Activated CD8-positive, alpha-beta T cell treated with anti-CD3 and anti-CD28 coated beads, Interleukin-2, amount 10 ng/mL, durations not matched to agents 7 days and 5 days (primary cell): ENCODE data around the gene UBL3. TPM values are rescaled to one million over a fixed set of nuclear protein-coding genes. Genes with fewer than 3 reads are reported as not detected.

Source experiments
- ATAC-seq: fragments of 150-1000 bp; cut with Tn5 transposase; one replicate; pipeline ENCODE4 v1.10.0; 2021; ENCODE audit warnings: moderate library complexity
- CTCF ChIA-PET: fragments of 350-600 bp; sonication (Branson Sonifier 250); formaldehyde crosslinking; loops from one replicate; lab custom pipeline; 2021; ENCODE audit warnings: antibody characterized with exemption; lab: Charles Lee
- POLR2A ChIA-PET: fragments of 350-600 bp; sonication (Branson Sonifier 250); formaldehyde crosslinking; loops from one replicate; lab custom pipeline; 2021; ENCODE audit warnings: antibody characterized with exemption; lab: Charles Lee
- DNase-seq: peaks from one replicate; pipeline ENCODE4 v3.0.0-alpha.2; 2020
- H3K27ac Mint-ChIP-seq: one replicate; pipeline ENCODE4 v1.8.0; 2021; ENCODE audit warnings: mild to moderate bottlenecking, mixed read lengths
- H3K27me3 Mint-ChIP-seq: one replicate; pipeline ENCODE4 v1.8.0; 2021; ENCODE audit warnings: low read depth, mixed read lengths
- H3K36me3 Mint-ChIP-seq: one replicate; pipeline ENCODE4 v1.8.0; 2021; ENCODE audit warnings: low read depth, mixed read lengths
- H3K4me1 Mint-ChIP-seq: one replicate; pipeline ENCODE4 v1.8.0; 2021; ENCODE audit warnings: low read depth, mixed read lengths
- H3K4me3 Mint-ChIP-seq: one replicate; pipeline ENCODE4 v1.8.0; 2021; ENCODE audit warnings: mild to moderate bottlenecking, mixed read lengths
- H3K9me3 Mint-ChIP-seq: one replicate; pipeline ENCODE4 v1.8.0; 2022; ENCODE audit warnings: mixed read lengths; ENCODE audit not compliant: insufficient read depth
- total RNA-seq, 2 experiments: library from RNA; stranded (reverse); gene quantifications; one replicate each; pipeline ENCODE4 v1.2.3, GENCODE V29; 2021

The UBL3 gene, protein sequence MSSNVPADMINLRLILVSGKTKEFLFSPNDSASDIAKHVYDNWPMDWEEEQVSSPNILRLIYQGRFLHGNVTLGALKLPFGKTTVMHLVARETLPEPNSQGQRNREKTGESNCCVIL
- total RNA-seq, result 1 to 10 TPM; 7.3 to 8.4 TPM

DNA sequence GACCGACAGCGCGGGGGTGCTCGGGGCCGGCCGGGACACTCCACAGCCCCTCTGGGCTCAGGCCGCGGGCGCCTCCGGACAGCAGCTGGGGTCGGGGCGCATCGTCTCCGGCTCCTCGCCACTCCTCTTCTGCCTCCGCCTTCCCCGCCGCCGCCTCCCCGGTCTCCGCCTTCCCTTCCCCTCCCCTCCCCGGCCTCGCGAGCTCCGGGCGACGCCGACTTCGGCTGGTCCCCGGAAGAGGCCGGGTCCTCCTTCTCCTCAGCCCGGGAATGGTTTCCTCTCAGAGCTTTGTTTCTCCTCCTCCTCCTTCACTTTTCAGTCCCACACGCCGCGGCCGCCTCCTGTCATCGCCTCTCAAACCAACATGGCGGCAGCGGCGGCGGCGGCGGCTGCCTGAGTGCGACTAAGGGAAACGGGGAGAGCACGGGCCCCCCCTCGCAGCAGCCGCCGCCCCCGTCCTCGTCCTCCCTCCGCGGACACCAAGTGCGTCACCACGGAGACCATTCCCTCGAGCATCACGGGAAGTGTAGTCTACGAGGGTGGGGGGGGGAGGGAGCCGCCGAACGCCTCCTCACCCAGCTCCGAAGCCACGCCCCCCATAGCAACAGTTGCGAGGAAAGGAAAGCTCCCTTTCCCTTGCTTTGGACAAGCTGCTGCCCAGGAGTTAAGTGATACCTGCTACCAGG lies at the start of gene UBL3:
TSS of gene UBL3 (minus strand) at position 405 of the 686 bp plus-strand sequence. CDS start 1,079 bp downstream, outside the sequence.
- Mint-ChIP-seq H3K27ac (peak within 1 kb of the TSS; percentile 99), H3K4me3 (peak within 1 kb of the TSS; percentile 86), H3K4me1 (peaks cover 35% of the 10 kb centered on the region), H3K9me3 (no peaks in the 10 kb centered on the region), H3K27me3 (no peaks in the 10 kb centered on the region), H3K36me3 (peaks cover 4% of the 10 kb centered on the region)
- CTCF ChIA-PET, result interaction anchor here (0.9 to 11.8 kb wide), 7 partner anchors 72 to 342 kb away, joined by 3 to 232 read pairs (median 5); no protein-coding TSS in a partner anchor
- ATAC-seq (peak; percentile 89), DNase-seq (peak; percentile 96)
- POLR2A ChIA-PET, result interaction anchor here (0.6 to 2.2 kb wide), 7 partner anchors 9 to 264 kb away, joined by 3 to 20 read pairs (median 4); no protein-coding TSS in a partner anchor

DNA sequence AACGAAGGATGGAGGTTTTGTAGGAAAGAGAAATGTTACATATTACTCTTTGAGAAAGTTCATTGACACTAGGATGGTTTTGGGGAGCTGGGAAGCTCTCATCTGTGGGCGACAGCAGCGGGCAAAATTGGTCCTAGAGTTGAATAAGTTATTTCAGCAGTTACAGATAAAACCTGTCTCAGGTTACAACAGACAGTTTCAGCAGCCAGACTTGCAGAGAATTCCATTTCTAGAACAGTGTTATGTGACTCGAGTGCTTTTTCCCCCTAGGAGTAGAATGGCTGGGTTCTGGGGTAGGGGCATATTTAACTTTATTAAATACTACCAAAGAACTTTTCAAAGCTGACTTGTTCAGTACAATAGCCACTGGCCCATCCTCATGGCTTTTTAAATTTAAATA lies 46.7 kb upstream of the UBL3 start:
- H3K27me3 Mint-ChIP-seq, result peaks cover 19% of the 10 kb centered on the region
- CTCF ChIA-PET, result interaction anchor here (1.0 kb wide), 1 partner anchor 38 kb away, joined by 3 read pairs; no protein-coding TSS in a partner anchor
- peaks cover 2% of the 10 kb centered on the region for H3K36me3 Mint-ChIP-seq
- H3K9me3 Mint-ChIP-seq, result peaks cover 4% of the 10 kb centered on the region
- ATAC-seq, result no peak
- H3K27ac Mint-ChIP-seq, result no peak overlapping the region
- no peak overlapping the region for H3K4me3 Mint-ChIP-seq
- H3K4me1 Mint-ChIP-seq, result peaks cover 11% of the 10 kb centered on the region
- no peak for DNase-seq
- POLR2A ChIA-PET, result no interaction called here

DNA sequence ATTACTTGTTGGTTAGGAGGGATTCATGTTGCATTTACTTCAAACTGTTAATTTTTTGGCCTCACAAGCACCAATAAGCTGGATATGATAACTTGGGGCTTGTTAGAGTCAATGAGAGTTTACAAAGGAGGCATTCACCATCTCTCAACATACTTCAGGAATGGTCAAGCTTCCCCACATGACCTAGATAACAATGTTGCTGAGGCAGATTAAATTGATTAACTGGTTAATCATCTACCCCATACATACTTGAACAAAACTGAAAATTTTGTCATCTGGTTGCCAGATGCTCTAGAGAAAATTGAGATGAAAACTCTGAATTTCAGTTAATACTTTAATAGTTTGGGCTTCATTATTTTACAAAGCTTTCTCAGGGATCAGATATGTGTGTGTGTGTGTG lies 43.0 kb upstream of the UBL3 start:
- DNase-seq (no peak), ATAC-seq (no peak)
- ChIA-PET CTCF (interaction anchor here (2.9 kb wide), 1 partner anchor 30 kb away, joined by 11 read pairs; no protein-coding TSS in a partner anchor), POLR2A (no interaction called here)
- Mint-ChIP-seq H3K36me3 (no peaks in the 10 kb centered on the region), H3K27me3 (peaks cover 3% of the 10 kb centered on the region), H3K9me3 (no peaks in the 10 kb centered on the region), H3K4me3 (no peak overlapping the region), H3K4me1 (peaks cover 5% of the 10 kb centered on the region), H3K27ac (no peak overlapping the region)

DNA sequence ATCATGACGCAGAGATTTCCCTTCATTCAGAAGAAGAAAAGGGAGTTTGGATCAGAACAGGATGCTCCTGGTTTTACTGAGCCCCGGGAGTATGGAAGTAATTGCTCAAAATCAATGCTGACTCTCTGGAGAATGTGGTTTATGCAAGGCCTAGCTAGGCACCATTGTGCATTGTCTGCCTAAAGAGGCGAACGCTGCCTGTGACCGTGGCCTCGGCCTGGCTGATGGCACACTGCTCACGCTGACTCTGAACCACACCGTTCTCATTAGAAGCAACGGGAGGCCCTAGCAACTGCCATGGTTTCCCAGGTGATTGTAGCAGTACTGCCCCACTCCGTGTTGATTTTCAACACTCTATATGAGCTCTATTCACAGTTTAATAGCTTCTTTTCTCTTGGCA lies 41.7 kb upstream of the UBL3 start:
- CTCF ChIA-PET, result interaction anchor here (2.1 to 2.9 kb wide), 2 partner anchors 32 to 223 kb away, joined by 6 to 11 read pairs; no protein-coding TSS in a partner anchor
- ATAC-seq, result no peak
- Mint-ChIP-seq H3K36me3 (no peaks in the 10 kb centered on the region), H3K4me3 (no peak overlapping the region), H3K9me3 (no peaks in the 10 kb centered on the region), H3K27ac (no peak overlapping the region), H3K4me1 (peaks cover 11% of the 10 kb centered on the region), H3K27me3 (no peaks in the 10 kb centered on the region)
- POLR2A ChIA-PET, result no interaction called here
- no peak for DNase-seq

DNA sequence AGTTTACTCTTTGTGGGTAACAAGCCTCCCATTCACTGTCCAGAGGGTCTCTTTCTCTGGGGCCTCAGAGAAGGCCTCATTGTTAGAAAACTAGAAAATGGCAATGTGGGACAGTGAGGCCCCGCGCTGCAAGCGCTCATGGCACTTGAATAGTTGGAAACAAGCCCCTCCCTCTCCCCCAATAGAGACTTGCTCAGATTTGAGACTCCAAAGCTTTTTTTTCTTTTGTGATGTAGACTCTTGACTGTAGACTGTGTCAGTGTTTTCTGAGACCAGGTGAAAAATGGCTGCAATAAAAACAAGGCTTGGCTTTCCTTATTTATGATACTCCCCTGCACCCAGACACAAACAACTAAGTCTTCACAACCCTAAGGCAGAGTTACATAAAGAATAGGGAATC lies 38.7 kb upstream of the UBL3 start:
- CTCF ChIA-PET, result interaction anchor here (0.8 to 1.1 kb wide), 2 partner anchors 13 to 35 kb away, joined by 3 read pairs; no protein-coding TSS in a partner anchor
- H3K9me3 Mint-ChIP-seq, result no peaks in the 10 kb centered on the region
- H3K4me3 Mint-ChIP-seq, result no peak overlapping the region
- peaks cover 20% of the 10 kb centered on the region for H3K4me1 Mint-ChIP-seq
- H3K27me3 Mint-ChIP-seq, result no peaks in the 10 kb centered on the region
- POLR2A ChIA-PET, result no interaction called here
- H3K27ac Mint-ChIP-seq, result no peak overlapping the region
- ATAC-seq (no peak), DNase-seq (no peak)
- no peaks in the 10 kb centered on the region for H3K36me3 Mint-ChIP-seq

DNA sequence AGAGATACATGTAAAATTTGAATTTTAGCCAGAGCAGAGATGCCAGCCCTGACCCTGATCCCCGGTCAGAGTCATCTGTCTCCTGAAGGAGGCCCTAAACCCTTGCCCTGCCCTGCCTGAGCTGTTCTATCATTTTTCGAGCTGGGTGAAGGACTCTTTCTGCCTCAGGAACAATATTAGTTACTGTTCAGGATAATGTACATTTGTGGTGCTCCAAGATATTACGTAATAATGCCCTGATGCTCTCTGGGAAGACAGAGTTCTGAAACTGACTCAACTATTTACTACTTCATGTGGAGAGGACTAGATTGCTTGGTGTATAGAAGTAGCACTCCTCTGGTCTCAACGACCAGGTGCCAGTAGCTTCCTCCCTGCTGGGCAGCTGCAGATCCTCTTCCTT lies 37.9 kb upstream of the UBL3 start:
- POLR2A ChIA-PET, result no interaction called here
- Mint-ChIP-seq H3K9me3 (no peaks in the 10 kb centered on the region), H3K27ac (no peak overlapping the region), H3K36me3 (no peaks in the 10 kb centered on the region), H3K27me3 (no peaks in the 10 kb centered on the region), H3K4me1 (peaks cover 18% of the 10 kb centered on the region), H3K4me3 (no peak overlapping the region)
- ATAC-seq, result no peak
- CTCF ChIA-PET, result interaction anchor here (1.1 kb wide), 1 partner anchor 35 kb away, joined by 3 read pairs; no protein-coding TSS in a partner anchor
- DNase-seq, result no peak

DNA sequence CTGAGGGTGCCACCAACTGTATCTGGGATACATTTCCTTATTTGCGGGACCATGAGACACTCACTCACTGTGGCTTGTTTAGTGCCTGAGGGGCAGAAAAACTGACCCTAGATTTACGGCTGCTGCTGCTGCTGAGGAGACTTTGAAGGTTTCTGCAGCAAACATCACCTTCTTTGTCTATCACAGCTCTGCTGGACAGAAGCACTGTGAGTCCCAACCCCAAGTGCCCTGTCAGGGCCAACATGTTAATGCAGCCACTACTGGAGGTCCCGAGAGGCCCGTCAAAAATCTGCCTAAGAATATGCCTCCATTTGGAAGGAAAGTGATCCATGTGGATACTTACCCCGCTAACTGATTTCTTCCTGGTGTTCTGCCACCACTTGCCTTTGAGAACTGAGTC lies 37.3 kb upstream of the UBL3 start:
- Mint-ChIP-seq H3K36me3 (no peaks in the 10 kb centered on the region), H3K4me3 (no peak overlapping the region), H3K27ac (no peak overlapping the region), H3K9me3 (no peaks in the 10 kb centered on the region), H3K27me3 (no peaks in the 10 kb centered on the region), H3K4me1 (peaks cover 18% of the 10 kb centered on the region)
- DNase-seq (no peak), ATAC-seq (no peak)
- ChIA-PET CTCF (interaction anchor here (0.8 to 1.1 kb wide), 2 partner anchors 36 to 79 kb away, joined by 3 to 4 read pairs; no protein-coding TSS in a partner anchor), POLR2A (no interaction called here)

DNA sequence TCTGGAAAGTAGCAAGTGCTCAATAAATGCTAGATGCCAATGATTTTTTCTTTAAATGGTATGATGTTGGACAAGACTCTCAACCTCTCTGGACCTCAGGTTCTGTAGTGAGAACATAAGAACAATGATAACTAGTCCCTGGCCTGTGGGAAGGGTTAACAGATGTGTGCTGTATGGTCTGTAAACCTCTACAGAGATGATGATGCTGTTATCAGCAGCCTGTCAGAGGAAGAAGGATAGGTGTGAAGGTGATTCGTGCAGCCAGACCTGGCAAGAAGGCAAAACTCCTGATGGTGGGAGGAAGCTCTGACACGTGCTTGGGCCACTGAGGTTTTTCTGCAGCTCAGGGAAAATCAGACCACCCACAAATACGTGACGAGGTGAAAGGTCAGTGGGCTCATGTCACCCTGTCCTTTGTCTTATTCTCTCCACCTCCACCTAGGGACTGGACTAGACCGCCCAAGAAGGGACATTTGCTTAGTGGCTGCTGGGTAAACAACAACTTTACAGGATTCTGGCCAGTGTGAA lies 36.7 kb upstream of the UBL3 start:
- POLR2A ChIA-PET, result interaction anchor here (1.5 kb wide), 1 partner anchor 37 kb away, joined by 6 read pairs; the partner anchor contains the start of gene UBL3

DNA sequence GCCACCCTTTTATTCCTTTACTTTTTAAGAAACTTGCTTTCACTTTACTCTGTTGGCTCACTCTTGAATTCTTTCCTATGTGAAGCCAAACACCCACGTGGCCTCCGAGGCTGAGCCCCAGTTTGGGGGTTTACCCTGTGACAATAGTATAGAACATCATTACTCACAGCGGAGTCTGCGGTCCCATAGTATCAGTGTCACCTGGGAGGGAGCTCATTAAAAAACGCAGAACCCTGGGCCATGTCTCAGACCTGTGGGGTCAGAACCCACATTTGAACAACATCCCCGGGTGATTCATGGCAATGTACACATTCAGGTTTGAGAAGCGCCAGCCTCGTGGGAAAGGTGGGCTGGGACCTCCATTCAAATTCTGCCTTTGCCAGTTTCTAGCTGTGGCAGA lies 36.0 kb upstream of the UBL3 start:
- H3K36me3 Mint-ChIP-seq, result no peaks in the 10 kb centered on the region
- peaks cover 18% of the 10 kb centered on the region for H3K4me1 Mint-ChIP-seq
- ATAC-seq (no peak), DNase-seq (peak; percentile 24)
- POLR2A ChIA-PET, result interaction anchor here (1.5 kb wide), 1 partner anchor 36 kb away, joined by 6 read pairs; the partner anchor contains the start of gene UBL3
- H3K4me3 Mint-ChIP-seq, result no peak overlapping the region
- CTCF ChIA-PET, result interaction anchor here (1.3 kb wide), 1 partner anchor 50 kb away, joined by 4 read pairs; no protein-coding TSS in a partner anchor
- no peak overlapping the region for H3K27ac Mint-ChIP-seq
- no peaks in the 10 kb centered on the region for H3K9me3 Mint-ChIP-seq
- H3K27me3 Mint-ChIP-seq, result no peaks in the 10 kb centered on the region

More for the DNA sequence above, 36.7 kb upstream of the UBL3 start:
- Mint-ChIP-seq H3K9me3 (no peaks in the 10 kb centered on the region), H3K36me3 (no peaks in the 10 kb centered on the region), H3K27me3 (no peaks in the 10 kb centered on the region), H3K4me1 (peaks cover 18% of the 10 kb centered on the region), H3K27ac (no peak overlapping the region), H3K4me3 (no peak overlapping the region)
- no peak for ATAC-seq
- DNase-seq, result no peak
- CTCF ChIA-PET, result interaction anchor here (0.8 to 1.3 kb wide), 2 partner anchors 49 to 79 kb away, joined by 4 read pairs; no protein-coding TSS in a partner anchor

DNA sequence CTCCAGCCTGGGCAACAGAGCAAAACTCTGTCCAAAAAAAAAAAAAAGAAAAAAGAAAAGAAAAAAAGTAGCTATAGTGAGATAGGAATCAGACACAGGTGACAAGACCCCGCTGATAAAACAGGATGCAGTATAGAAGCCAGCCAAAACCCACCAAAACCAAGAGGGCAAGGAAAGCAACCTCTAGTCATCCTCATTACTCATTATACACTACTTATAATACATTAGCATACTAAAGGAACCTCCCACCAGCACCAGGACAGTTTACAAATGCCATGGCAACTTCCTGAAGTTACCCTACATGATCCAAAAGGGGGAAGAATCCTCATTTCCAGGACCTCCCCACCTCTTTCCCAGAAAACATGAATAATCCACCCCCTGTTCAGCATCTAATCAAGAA lies 35.6 kb upstream of the UBL3 start:
- Mint-ChIP-seq H3K4me1 (peaks cover 18% of the 10 kb centered on the region), H3K27ac (no peak overlapping the region), H3K4me3 (no peak overlapping the region), H3K27me3 (no peaks in the 10 kb centered on the region), H3K9me3 (no peaks in the 10 kb centered on the region), H3K36me3 (no peaks in the 10 kb centered on the region)
- CTCF ChIA-PET, result interaction anchor here (1.3 kb wide), 1 partner anchor 50 kb away, joined by 4 read pairs; no protein-coding TSS in a partner anchor
- ATAC-seq, result no peak
- POLR2A ChIA-PET, result interaction anchor here (1.5 kb wide), 1 partner anchor 36 kb away, joined by 6 read pairs; the partner anchor contains the start of gene UBL3
- no peak for DNase-seq

DNA sequence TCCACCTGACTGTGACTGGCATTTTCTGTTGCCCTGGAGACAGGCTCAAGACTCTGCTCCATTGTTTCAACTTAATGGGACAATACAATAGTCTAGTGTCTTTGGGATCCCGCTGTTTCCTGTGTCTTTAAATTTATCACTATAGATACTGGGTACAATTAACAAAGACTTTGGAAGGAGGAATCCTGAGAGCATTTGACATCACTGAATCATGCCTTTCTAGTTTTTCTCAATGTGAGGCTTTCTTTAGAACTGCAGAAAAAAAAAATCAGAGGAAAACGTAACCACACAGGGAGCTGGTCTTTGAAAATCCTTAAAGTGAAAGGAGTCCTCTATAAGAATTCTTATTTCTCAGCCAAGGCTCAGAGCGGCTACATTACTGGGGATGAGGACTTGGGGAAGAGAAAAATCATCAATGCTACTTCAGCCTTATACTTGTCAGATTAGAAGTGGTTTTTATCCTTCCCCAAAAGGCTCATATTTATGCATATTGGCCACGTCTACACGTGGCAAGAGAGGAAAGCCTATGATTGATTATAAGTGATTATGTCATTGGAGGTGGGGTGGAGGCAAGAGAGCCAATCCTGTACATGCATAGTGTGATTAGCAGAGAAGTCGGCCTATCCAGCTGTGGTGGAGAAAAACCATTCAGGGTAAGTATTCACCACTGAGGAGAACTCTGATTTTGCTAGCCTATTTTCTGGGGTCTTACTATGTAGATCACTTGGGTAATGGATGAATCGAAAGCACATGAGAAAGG lies 34.4 kb upstream of the UBL3 start:
- Mint-ChIP-seq H3K27me3 (peaks cover 2% of the 10 kb centered on the region), H3K9me3 (no peaks in the 10 kb centered on the region), H3K36me3 (no peaks in the 10 kb centered on the region), H3K4me1 (peaks cover 18% of the 10 kb centered on the region), H3K27ac (no peak overlapping the region), H3K4me3 (no peak overlapping the region)
- CTCF ChIA-PET, result interaction anchor here (1.2 to 1.3 kb wide), 2 partner anchors 39 to 40 kb away, joined by 3 read pairs; no protein-coding TSS in a partner anchor
- POLR2A ChIA-PET, result no interaction called here
- DNase-seq (no peak), ATAC-seq (no peak)
